GM12878 (cell line): ENCODE data around the gene SPRR2E. TPM values are rescaled to one million over a fixed set of nuclear protein-coding genes. Genes with fewer than 3 reads are reported as not detected.
"Not testable (repeated sequence)": the region's sequence is repeated elsewhere in the genome, so short reads cannot be mapped to it uniquely, and the experiment has no call there.

Source experiments
- ATAC-seq: fragments of 200-7000 bp; cut with Tn5 transposase; 3 replicates; pipeline ENCODE4 v1.9.1; 2020; ENCODE audit warnings: mild to moderate bottlenecking, moderate library complexity
- BruUV-seq: library from RNA; stranded (reverse); fragments of 400-500 nt; replicated peaks from 2 replicates; lab custom pipeline; 2021; lab: Mats Ljungman, UMichigan
- CTCF ChIA-PET: fragments of 300-600 bp; sonication (Branson Sonifier 250); formaldehyde crosslinking; extraction: SDS; loops from one replicate; lab custom pipeline; 2021; ENCODE audit warnings: inconsistent platforms; lab: Yijun Ruan, JAX
- POLR2A ChIA-PET: fragments of 350-600 bp; formaldehyde crosslinking; extraction: SDS; loops from one replicate; lab custom pipeline; 2021; ENCODE audit warnings: inconsistent platforms; lab: Charles Lee
- RAD21 ChIA-PET: fragments of 300-600 bp; sonication (Branson Sonifier 250); formaldehyde crosslinking; loops from one replicate; lab custom pipeline; 2023; ENCODE audit warnings: antibody characterized with exemption; ENCODE audit not compliant: unreplicated experiment; lab: Charles Lee
- SMC1A ChIA-PET: fragments of 300-600 bp; sonication (Branson Sonifier 250); formaldehyde crosslinking; loops from one replicate; lab custom pipeline; 2023; ENCODE audit not compliant: unreplicated experiment, uncharacterized antibody; lab: Charles Lee
- DNase-seq: peaks from one replicate; pipeline ENCODE4 v3.0.0-alpha.2; 2011; ENCODE audit warnings: low read depth, low spot score
- FAIRE-seq: peaks from 3 replicates; lab custom pipeline; 2011; peaks lifted over from hg19 to GRCh38; lab: Jason Lieb, UNC
- H2AFZ ChIP-seq: 2 replicates; pipeline ENCODE4 v1.6.0; 2011; ENCODE audit warnings: low read depth, low read length, control low read depth; ENCODE audit not compliant: control insufficient read depth
- H3K27ac ChIP-seq: 2 replicates; pipeline ENCODE4 v1.5.1; 2011; ENCODE audit warnings: control low read depth; ENCODE audit not compliant: control insufficient read depth, insufficient read depth
- H3K27me3 ChIP-seq, 2 experiments: replicated peaks in 1 of 2; 2 replicates each; pipeline versions ENCODE4 v1.6.0 to v1.6.1; 2011; ENCODE audit warnings: low read length in 1 of 2; ENCODE audit not compliant: control insufficient read depth in 2 of 2, insufficient read depth in 2 of 2
- H3K36me3 ChIP-seq, 2 experiments: 2 replicates each; pipeline ENCODE4 v1.5.1; 2011; ENCODE audit warnings: low read length in 1 of 2; ENCODE audit not compliant: control insufficient read depth in 2 of 2, insufficient read depth in 2 of 2
- H3K4me1 ChIP-seq: 2 replicates; pipeline ENCODE4 v1.6.1; 2011; ENCODE audit warnings: mild to moderate bottlenecking, low read length, moderate library complexity, mixed read lengths; ENCODE audit not compliant: control insufficient read depth, insufficient read depth
- H3K4me2 ChIP-seq: 2 replicates; pipeline ENCODE4 v1.6.0; 2011; ENCODE audit warnings: control low read depth; ENCODE audit not compliant: control insufficient read depth, insufficient read depth
- H3K4me3 ChIP-seq: fragments of 200-600 bp; sonication (generic); 2 replicates; pipeline ENCODE4 v1.5.1; 2016
- H3K79me2 ChIP-seq: 2 replicates; pipeline ENCODE4 v1.6.0; 2011; ENCODE audit warnings: low read length; ENCODE audit not compliant: control insufficient read depth, insufficient read depth
- H3K9ac ChIP-seq: 2 replicates; pipeline ENCODE4 v1.8.0; 2011; ENCODE audit warnings: low read length, control low read depth, mixed read lengths; ENCODE audit not compliant: control insufficient read depth, insufficient read depth
- H3K9me3 ChIP-seq: replicated peaks from 3 replicates; pipeline ENCODE4 v1.5.1; 2011; ENCODE audit warnings: mild to moderate bottlenecking, low read length; ENCODE audit not compliant: control insufficient read depth, insufficient read depth
- H4K20me1 ChIP-seq: 2 replicates; pipeline ENCODE4 v1.6.0; 2011; ENCODE audit not compliant: control insufficient read depth, insufficient read depth
- CREB1 ChIP-seq: IDR thresholded peaks from 2 replicates; pipeline ENCODE4 v1.6.1; 2012; ENCODE audit warnings: low read depth, mild to moderate bottlenecking, inconsistent platforms
- EP300 ChIP-seq, 2 experiments: fragments of 150-350 bp in 1 of 2; IDR thresholded peaks; 2 replicates each; pipeline ENCODE4 v1.6.1; 2011 to 2012; ENCODE audit warnings: low read depth in 2 of 2, low read length in 2 of 2, borderline replicate concordance in 1 of 2, improper control_type of control experiment in 1 of 2, inconsistent platforms in 1 of 2; ENCODE audit not compliant: control insufficient read depth in 1 of 2
- IKZF1 ChIP-seq: fragments of 450-650 bp; conservative IDR thresholded peaks from 2 replicates; pipeline ENCODE4 v1.6.1; 2017; ENCODE audit warnings: antibody characterized with exemption, mild to moderate bottlenecking
- JUND ChIP-seq: IDR thresholded peaks from 2 replicates; pipeline ENCODE4 v1.6.1; 2012; ENCODE audit warnings: low read depth, mild to moderate bottlenecking, low read length, improper control_type of control experiment, moderate library complexity
- MXI1 ChIP-seq: fragments of 150-350 bp; IDR thresholded peaks from 2 replicates; pipeline ENCODE4 v1.6.1; 2011; ENCODE audit warnings: low read depth, mild to moderate bottlenecking, inconsistent platforms, low read length, improper control_type of control experiment
- NFXL1 ChIP-seq: fragments of 450-650 bp; IDR thresholded peaks from 2 replicates; pipeline ENCODE4 v1.6.1; 2017; ENCODE audit warnings: antibody characterized with exemption, mild to moderate bottlenecking, borderline replicate concordance
- PML ChIP-seq: IDR thresholded peaks from 2 replicates; pipeline ENCODE4 v1.6.1; 2012; ENCODE audit warnings: low read length, inconsistent platforms
- POLR2A ChIP-seq: IDR thresholded peaks from 2 replicates; pipeline ENCODE4 v1.6.1; 2011; ENCODE audit warnings: low read depth, mild to moderate bottlenecking, low read length
- PRDM15 ChIP-seq: fragments of 450-650 bp; formaldehyde crosslinking; IDR thresholded peaks from 2 replicates; pipeline ENCODE4 v1.4.0; 2020; ENCODE audit warnings: mild to moderate bottlenecking, moderate library complexity
- RAD51 ChIP-seq: fragments of 450-650 bp; IDR thresholded peaks from 2 replicates; pipeline ENCODE4 v1.6.1; 2016; ENCODE audit warnings: moderate library complexity, mild to moderate bottlenecking, inconsistent platforms
- SMAD5 ChIP-seq: IDR thresholded peaks from 2 replicates; pipeline ENCODE4 v1.6.1; 2016; ENCODE audit warnings: antibody characterized with exemption, low read depth
- SPI1 ChIP-seq: IDR thresholded peaks from 2 replicates; pipeline ENCODE4 v1.6.1; 2011; ENCODE audit warnings: low read depth, mild to moderate bottlenecking, low read length, moderate library complexity, borderline replicate concordance; ENCODE audit not compliant: insufficient read depth
- SREBF1 ChIP-seq: IDR thresholded peaks from 2 replicates; pipeline ENCODE4 v1.6.1; 2012; ENCODE audit warnings: mild to moderate bottlenecking, low read length
- YBX1 ChIP-seq: fragments of 450-650 bp; IDR thresholded peaks from 2 replicates; pipeline ENCODE4 v1.6.1; 2016; ENCODE audit warnings: antibody characterized with exemption
- ZNF217 ChIP-seq: fragments of 450-650 bp; IDR thresholded peaks from 2 replicates; pipeline ENCODE4 v1.6.1; 2017; ENCODE audit warnings: antibody characterized with exemption, mild to moderate bottlenecking
- WGBS: methylation state at CpG from one replicate; pipeline ENCODE4 v1.1.6; 2016; ENCODE audit warnings: low lambda C conversion rate; ENCODE audit not compliant: insufficient replicate concordance, insufficient coverage; ENCODE audit errors: missing lambda C conversion rate; 5-methylcytosine and 5-hydroxymethylcytosine counted together
- in situ Hi-C: fragments of 300-500 bp; cut with MboI; formaldehyde crosslinking; loops from 9 replicates; pipeline ENCODE4 v1.14.3; 2018; ENCODE audit warnings: mixed read lengths
- intact Hi-C: fragments of 100-400 bp; cut with micrococcal nuclease; formaldehyde crosslinking; loops from one replicate; pipeline ENCODE4 v1.14.2; 2022; ENCODE audit not compliant: unreplicated experiment
- polyA plus RNA-seq, 11 experiments: library from polyadenylated mRNA; depleted of rRNA in 4 of 11; unstranded in 6 of 11; stranded (reverse) in 5 of 11; fragments of >200 nt; fragmentation: Nextera tagmentation in 4 of 11; fragmentation: Illumina TruSeq in 1 of 11; extraction: Ambion mirVana in 4 of 11; extraction: Trizol in 1 of 11; gene quantifications; 1 replicate in 1 of 11; 2 replicates in 10 of 11; pipeline versions ENCODE4 v1.2.1 to v1.2.3, GENCODE V29; 2011 to 2016; ENCODE audit warnings: inconsistent platforms in 2 of 11, missing spikeins in 2 of 11, low read depth in 1 of 11
- total RNA-seq, 4 experiments: library from RNA; depleted of rRNA in 3 of 4; stranded (reverse); fragments of >200 nt in 3 of 4; fragmentation: Illumina TruSeq in 1 of 4; extraction: Trizol in 1 of 4; gene quantifications; 2 replicates each; pipeline versions ENCODE4 v1.2.1 to v1.2.3, GENCODE V29; 2013 to 2021

The SPRR2E gene
- total and polyA plus RNA-seq, 10 of the 15 experiments (the other 5 are each of a cell fraction or from before 2014, with no cell fraction given): not detected

DNA sequence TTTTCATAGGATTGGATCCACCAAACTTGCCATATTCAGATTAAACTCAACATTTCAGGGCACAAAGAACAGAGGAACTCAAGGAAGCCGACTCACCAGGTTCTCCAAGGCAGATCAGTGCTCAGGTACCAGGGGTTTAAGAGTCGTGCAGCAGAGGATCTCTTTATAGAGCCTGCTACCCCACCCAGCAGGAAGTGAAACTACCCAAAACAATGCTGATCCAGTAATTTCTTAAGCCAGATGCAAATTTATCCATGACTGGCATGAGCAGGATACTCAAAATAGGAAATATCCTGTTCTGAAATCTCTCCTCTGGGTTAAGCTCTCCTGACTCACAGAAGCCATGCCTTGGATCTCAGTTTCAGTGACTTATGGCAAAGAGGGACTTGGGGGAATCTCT lies 37.0 kb downstream of the SPRR2E start, which contains the start of gene SPRR2A:
Gene SPRR2A (minus strand): TSS at position 138 of the 400 bp plus-strand sequence. CDS start 777 bp downstream, outside the sequence.
- no TSS peak for BruUV-seq
- in situ Hi-C loops (no loop called here), intact Hi-C loops (no loop called here)
- SMC1A ChIA-PET: no interaction called here
- Histone ChIP-seq H3K79me2 (no peaks in the 10 kb centered on the region), H3K36me3 (no peaks in the 10 kb centered on the region), H4K20me1 (no peaks in the 10 kb centered on the region), H3K4me3 (no peak within 1 kb of the TSS), H3K27ac (no peak within 1 kb of the TSS), H3K9me3 (no peaks in the 10 kb centered on the region), H3K4me2 (no peak within 1 kb of the TSS), H3K9ac (no peak within 1 kb of the TSS), H3K27me3 (no peaks in the 10 kb centered on the region), H3K4me1 (no peaks in the 10 kb centered on the region; the same call in 1 of the 2 replicates), H2AFZ (no peak within 1 kb of the TSS)
- no peak for FAIRE-seq
- peak; percentile 36; the same call in 1 of the 3 replicates for ATAC-seq
- 3% methylated on average over 2 of the region's 2 CpGs for WGBS
- CTCF ChIA-PET: interaction anchor here (0.7 to 1.3 kb wide), 3 partner anchors 98 to 163 kb away, joined by 3 read pairs; no protein-coding TSS in a partner anchor
- POLR2A ChIA-PET: no interaction called here
- DNase-seq: no peak
- TF ChIP-seq RAD51 (no peak), NFXL1 (no peak), ZNF217 (no peak), SPI1 (peak; percentile 46), POLR2A (no peak), SREBF1 (no peak), JUND (no peak), IKZF1 (peak; percentile 21; the same call in 1 of the 2 replicates), PRDM15 (no peak), SMAD5 (no peak), YBX1 (no peak), MXI1 (no peak), EP300 (IDR thresholded peaks at IDR 0.05; ENCODE audit: borderline replicate concordance in 1 of 2, control insufficient read depth in 1 of 2, low read depth in 2 of 2, low read length in 2 of 2) (no peak), PML (no peak), CREB1 (no peak)
- RAD21 ChIA-PET: no interaction called here

DNA sequence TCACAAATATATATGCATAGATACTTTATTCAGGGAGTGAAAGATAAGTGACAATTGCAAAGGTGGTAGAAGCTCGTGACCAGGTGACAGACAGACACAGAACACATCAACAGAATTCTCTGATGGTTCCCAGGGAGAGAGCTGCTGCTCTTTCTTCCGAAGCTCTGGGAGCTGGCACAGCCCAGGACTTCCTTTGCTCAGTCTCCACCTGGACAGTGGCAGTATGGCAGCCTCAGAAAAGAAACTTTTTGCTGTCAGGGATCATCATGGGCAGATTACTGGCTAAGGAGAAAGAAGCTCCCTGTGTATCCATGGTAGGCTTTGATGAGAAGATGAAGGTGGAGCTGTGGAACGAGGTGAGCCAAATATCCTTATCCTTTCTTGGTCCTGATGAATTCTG lies 38.2 kb downstream of the SPRR2E start:
- H3K9ac ChIP-seq, H3K27me3 ChIP-seq, H3K27ac ChIP-seq, H4K20me1 ChIP-seq, FAIRE-seq, H3K9me3 ChIP-seq, H3K4me1 ChIP-seq, RAD21 ChIA-PET, in situ Hi-C loops, SMC1A ChIA-PET, DNase-seq, POLR2A ChIA-PET, H3K4me3 ChIP-seq, H2AFZ ChIP-seq, intact Hi-C loops, ATAC-seq, H3K79me2 ChIP-seq, H3K36me3 ChIP-seq, H3K4me2 ChIP-seq, BruUV-seq: not testable (repeated sequence)
- WGBS: 0% methylated on average over 3 of the region's 3 CpGs
- CTCF ChIA-PET: interaction anchor here (0.6 kb wide), 1 partner anchor 132 kb away, joined by 3 read pairs; no protein-coding TSS in a partner anchor
